Glutamatergic neuron (in vitro differentiated cells): Measurements from ENCODE around the gene TSPAN31. TPM values are rescaled to one million over a fixed set of nuclear protein-coding genes. Genes with fewer than 3 reads are reported as not detected.
A peak's percentile ranks its signal among the peaks of the same experiment; 100 is the strongest.

Experiments used
- DNase-seq: peaks from one replicate; pipeline ENCODE4 v3.0.0; 2022
- H3K27ac Mint-ChIP-seq: one replicate; pipeline ENCODE4 v1.8.0; 2020; ENCODE audit warnings: mild to moderate bottlenecking, mixed read lengths, inconsistent platforms; ENCODE audit not compliant: unreplicated experiment
- H3K27me3 Mint-ChIP-seq: one replicate; pipeline ENCODE4 v1.8.0; 2020; ENCODE audit warnings: mild to moderate bottlenecking, moderate library complexity, mixed read lengths, inconsistent platforms; ENCODE audit not compliant: unreplicated experiment
- H3K36me3 Mint-ChIP-seq: one replicate; pipeline ENCODE4 v1.8.0; 2020; ENCODE audit warnings: mild to moderate bottlenecking, mixed read lengths, inconsistent platforms; ENCODE audit not compliant: unreplicated experiment
- H3K4me1 Mint-ChIP-seq: one replicate; pipeline ENCODE4 v1.8.0; 2020; ENCODE audit warnings: mild to moderate bottlenecking, low read depth, mixed read lengths, inconsistent platforms; ENCODE audit not compliant: unreplicated experiment
- H3K4me3 Mint-ChIP-seq: one replicate; pipeline ENCODE4 v1.8.0; 2020; ENCODE audit warnings: mild to moderate bottlenecking, mixed read lengths, inconsistent platforms; ENCODE audit not compliant: unreplicated experiment
- H3K9me3 Mint-ChIP-seq: one replicate; pipeline ENCODE4 v1.8.0; 2020; ENCODE audit warnings: mild to moderate bottlenecking, moderate library complexity, mixed read lengths, inconsistent platforms; ENCODE audit not compliant: unreplicated experiment
- total RNA-seq: library from RNA; stranded (reverse); fragmentation: NEBNext Ultra II Directional; extraction: Animal tissue kit (Norgen Biotek cat#: 25700); gene quantifications from one replicate; pipeline ENCODE4 v1.2.1, GENCODE V29; 2021; ENCODE audit not compliant: unreplicated experiment
- TF ChIP-seq, protein P1 (sequence below): fragments of 200-600 bp; sonication (generic); IDR thresholded peaks from one replicate; pipeline ENCODE4 v1.5.0; 2021; ENCODE audit not compliant: partially characterized antibody, unreplicated experiment

TSPAN31 gene
- total RNA-seq, 1 donor from 2014 or later, result 27.2 TPM

- TF ChIP-seq, protein P1, sequence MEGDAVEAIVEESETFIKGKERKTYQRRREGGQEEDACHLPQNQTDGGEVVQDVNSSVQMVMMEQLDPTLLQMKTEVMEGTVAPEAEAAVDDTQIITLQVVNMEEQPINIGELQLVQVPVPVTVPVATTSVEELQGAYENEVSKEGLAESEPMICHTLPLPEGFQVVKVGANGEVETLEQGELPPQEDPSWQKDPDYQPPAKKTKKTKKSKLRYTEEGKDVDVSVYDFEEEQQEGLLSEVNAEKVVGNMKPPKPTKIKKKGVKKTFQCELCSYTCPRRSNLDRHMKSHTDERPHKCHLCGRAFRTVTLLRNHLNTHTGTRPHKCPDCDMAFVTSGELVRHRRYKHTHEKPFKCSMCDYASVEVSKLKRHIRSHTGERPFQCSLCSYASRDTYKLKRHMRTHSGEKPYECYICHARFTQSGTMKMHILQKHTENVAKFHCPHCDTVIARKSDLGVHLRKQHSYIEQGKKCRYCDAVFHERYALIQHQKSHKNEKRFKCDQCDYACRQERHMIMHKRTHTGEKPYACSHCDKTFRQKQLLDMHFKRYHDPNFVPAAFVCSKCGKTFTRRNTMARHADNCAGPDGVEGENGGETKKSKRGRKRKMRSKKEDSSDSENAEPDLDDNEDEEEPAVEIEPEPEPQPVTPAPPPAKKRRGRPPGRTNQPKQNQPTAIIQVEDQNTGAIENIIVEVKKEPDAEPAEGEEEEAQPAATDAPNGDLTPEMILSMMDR, result no peak
- Mint-ChIP-seq H3K27ac (no peak overlapping the region), H3K27me3 (peaks cover 27% of the 10 kb centered on the region), H3K4me3 (no peak overlapping the region), H3K4me1 (peaks cover 12% of the 10 kb centered on the region), H3K36me3 (peaks cover 14% of the 10 kb centered on the region), H3K9me3 (peaks cover 16% of the 10 kb centered on the region)
- DNase-seq, result no peak
Measured at GRCh38 chr12:57725851-57726150, 19.0 kb upstream of the TSPAN31 start.

DNA sequence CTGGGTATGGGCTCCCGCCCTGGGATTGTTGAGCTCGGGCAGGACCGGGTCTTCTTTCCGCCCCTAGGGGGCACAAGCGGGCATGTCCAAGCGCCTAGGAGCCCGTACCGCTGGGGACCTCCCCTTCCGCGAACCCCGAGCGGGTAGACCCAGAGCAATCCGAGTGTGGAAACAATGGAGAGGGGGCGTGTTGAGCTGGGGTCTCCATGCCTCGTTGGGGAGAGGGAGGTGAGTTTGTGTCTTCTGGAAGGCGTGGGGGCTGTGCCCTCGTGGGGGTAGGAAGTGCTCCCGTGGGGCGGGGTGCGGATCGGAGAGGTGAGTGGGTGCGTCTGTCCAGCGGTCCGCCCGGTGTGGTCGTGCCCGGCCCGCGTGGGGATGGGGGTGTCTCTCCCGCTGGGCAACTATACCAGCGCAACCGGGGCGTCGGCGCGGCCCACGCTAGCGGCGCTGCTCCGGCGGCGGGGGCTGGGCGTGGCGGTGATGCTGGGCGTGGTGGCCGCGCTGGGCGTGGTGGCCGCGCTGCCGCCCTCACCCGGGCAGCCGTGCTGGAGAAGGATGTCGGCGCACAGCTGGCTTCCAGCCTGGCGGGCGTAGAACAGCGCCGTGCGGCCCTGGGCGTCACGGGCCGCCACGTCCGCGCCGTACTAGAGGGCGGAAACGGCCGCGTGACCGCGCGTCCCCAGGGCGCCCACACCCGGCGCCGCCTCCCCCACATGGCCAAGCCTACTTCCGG, 18.5 kb upstream of the TSPAN31 start:
- H3K27me3 Mint-ChIP-seq, result peaks cover 31% of the 10 kb centered on the region
- peaks cover 15% of the 10 kb centered on the region for H3K36me3 Mint-ChIP-seq
- peak overlapping the region; percentile 95 for H3K4me3 Mint-ChIP-seq
- peak overlapping the region; percentile 88 for H3K27ac Mint-ChIP-seq
- peaks cover 15% of the 10 kb centered on the region for H3K9me3 Mint-ChIP-seq
- TF ChIP-seq, protein P1, result peak; percentile 78
- peak; percentile 89 for DNase-seq
- H3K4me1 Mint-ChIP-seq, result peaks cover 12% of the 10 kb centered on the region

DNA sequence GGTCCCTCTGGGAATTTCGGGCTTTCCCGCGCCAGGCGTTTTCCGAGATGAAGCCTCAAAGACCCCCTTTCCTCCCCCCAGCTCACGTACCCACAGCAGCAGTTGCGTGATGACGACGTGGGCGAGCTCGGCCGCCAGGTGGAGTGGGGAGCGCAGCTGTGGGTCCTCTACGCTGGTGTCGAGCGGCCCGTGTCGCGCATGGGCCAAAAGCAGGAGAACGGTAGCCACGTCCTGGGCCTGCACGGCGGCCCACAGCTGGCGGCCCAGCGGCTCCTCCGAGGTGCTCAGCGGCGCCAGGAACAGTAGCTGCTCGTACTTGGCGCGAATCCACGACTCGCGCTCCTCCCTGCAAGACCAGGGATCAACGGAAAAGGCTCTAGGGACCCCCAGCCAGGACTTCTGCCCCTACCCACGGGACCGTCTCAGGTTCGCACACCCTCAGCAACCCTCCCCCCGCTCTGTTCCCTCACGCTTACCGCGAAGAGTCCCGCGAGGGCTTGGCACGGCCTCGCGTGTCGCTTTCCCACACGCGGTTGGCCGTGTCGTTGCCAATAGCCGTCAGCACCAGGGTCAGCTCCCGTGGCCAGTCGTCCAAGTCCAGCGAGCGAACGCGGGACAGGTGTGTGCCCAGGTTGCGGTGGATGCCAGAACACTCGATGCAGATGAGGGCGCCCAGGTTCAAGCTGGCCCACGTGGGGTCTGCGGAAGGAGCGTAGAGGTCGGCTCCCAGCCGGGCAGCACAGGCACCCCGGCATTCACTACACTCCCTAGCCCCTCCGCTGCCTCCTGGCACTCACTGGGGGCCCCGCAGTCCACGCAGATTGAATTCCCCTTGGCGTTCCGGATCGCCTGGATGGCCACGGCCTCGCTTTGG, 17.7 kb upstream of the TSPAN31 start:
- H3K4me1 Mint-ChIP-seq, result peaks cover 12% of the 10 kb centered on the region
- no peak overlapping the region for H3K27ac Mint-ChIP-seq
- peaks cover 19% of the 10 kb centered on the region for H3K36me3 Mint-ChIP-seq
- no peak overlapping the region for H3K4me3 Mint-ChIP-seq
- TF ChIP-seq, protein P1, result no peak
- peaks cover 31% of the 10 kb centered on the region for H3K27me3 Mint-ChIP-seq
- peak; percentile 42 for DNase-seq
- H3K9me3 Mint-ChIP-seq, result peaks cover 15% of the 10 kb centered on the region

DNA sequence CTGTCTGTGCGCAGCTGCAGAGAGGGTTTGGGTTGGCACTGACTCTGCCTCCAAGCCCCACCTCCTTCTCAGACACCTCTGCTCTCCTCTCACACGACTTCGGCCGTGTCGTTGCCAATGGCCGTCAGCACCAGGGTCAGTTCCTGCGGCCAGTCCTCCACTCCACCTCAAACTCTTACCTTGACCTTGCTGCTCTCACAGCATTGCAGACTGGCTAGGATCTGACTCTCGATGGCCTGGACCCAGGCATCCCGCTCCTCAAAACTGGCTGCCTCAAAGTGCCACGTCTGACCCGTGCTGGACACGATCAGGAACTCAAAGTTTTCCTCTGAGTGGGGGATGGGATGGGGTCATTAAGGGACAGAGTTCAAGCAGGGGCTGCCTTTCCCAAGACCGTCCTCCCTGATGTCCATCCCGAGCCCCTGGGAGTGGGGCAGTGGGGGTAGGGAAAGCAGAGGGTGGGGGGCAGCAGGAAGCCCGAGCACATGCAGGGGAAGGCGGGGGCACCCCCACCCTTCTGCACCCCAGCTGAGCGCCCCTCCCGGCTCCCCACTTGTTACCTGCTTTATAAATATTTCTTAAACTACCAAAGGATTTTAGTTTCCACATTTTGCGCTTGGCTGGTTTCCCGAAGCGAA, 17.0 kb upstream of the TSPAN31 start:
- H3K4me3 Mint-ChIP-seq, result peak overlapping the region; percentile 64
- DNase-seq, result no peak
- TF ChIP-seq, protein P1, result no peak
- peaks cover 28% of the 10 kb centered on the region for H3K27me3 Mint-ChIP-seq
- H3K27ac Mint-ChIP-seq, result peak overlapping the region; percentile 7
- H3K9me3 Mint-ChIP-seq, result peaks cover 13% of the 10 kb centered on the region
- peaks cover 9% of the 10 kb centered on the region for H3K4me1 Mint-ChIP-seq
- peaks cover 19% of the 10 kb centered on the region for H3K36me3 Mint-ChIP-seq
